Activated CD8-positive, alpha-beta T cell treated with anti-CD3 and anti-CD28 coated beads for 36 hours (primary cell): Measurements from ENCODE around the gene BCORL1. TPM values are rescaled to one million over a fixed set of nuclear protein-coding genes. Genes with fewer than 3 reads are reported as not detected.

Source experiments
- ATAC-seq: fragments of 200-7000 bp; cut with Tn5 transposase; one replicate; pipeline ENCODE4 v1.10.0; 2021; ENCODE audit warnings: mild to moderate bottlenecking, moderate library complexity
- CTCF ChIA-PET: fragments of 350-600 bp; sonication (Branson Sonifier 250); formaldehyde crosslinking; loops from one replicate; lab custom pipeline; 2021; ENCODE audit warnings: antibody characterized with exemption; lab: Charles Lee
- POLR2A ChIA-PET: fragments of 350-600 bp; sonication (Branson Sonifier 250); formaldehyde crosslinking; loops from one replicate; lab custom pipeline; 2021; ENCODE audit warnings: antibody characterized with exemption; lab: Charles Lee
- DNase-seq: peaks from one replicate; pipeline ENCODE4 v3.0.0-alpha.2; 2020
- H3K27ac Mint-ChIP-seq: one replicate; pipeline ENCODE4 v1.8.0; 2021; ENCODE audit warnings: mild to moderate bottlenecking, mixed read lengths
- H3K27me3 Mint-ChIP-seq: one replicate; pipeline ENCODE4 v1.8.0; 2021; ENCODE audit warnings: mixed read lengths
- H3K36me3 Mint-ChIP-seq: one replicate; pipeline ENCODE4 v1.8.0; 2021; ENCODE audit warnings: low read depth, mixed read lengths
- H3K4me1 Mint-ChIP-seq: one replicate; pipeline ENCODE4 v1.8.0; 2021; ENCODE audit warnings: low read depth, mixed read lengths
- H3K4me3 Mint-ChIP-seq: one replicate; pipeline ENCODE4 v1.8.0; 2021; ENCODE audit warnings: mild to moderate bottlenecking, moderate library complexity, mixed read lengths
- H3K9me3 Mint-ChIP-seq: one replicate; pipeline ENCODE4 v1.8.0; 2021; ENCODE audit warnings: mixed read lengths
- CTCF ChIP-seq: fragments of 200-600 bp; IDR thresholded peaks from one replicate; pipeline ENCODE4 v1.8.0; 2022; ENCODE audit warnings: antibody characterized with exemption, mild to moderate bottlenecking
- intact Hi-C: fragments of 100-400 bp; cut with micrococcal nuclease; formaldehyde crosslinking; loops from one replicate; pipeline ENCODE4 v1.10.0; 2022
- total RNA-seq, 2 experiments: library from RNA; stranded (reverse); gene quantifications; one replicate each; pipeline ENCODE4 v1.2.3, GENCODE V29; 2021

The BCORL1 gene, protein sequence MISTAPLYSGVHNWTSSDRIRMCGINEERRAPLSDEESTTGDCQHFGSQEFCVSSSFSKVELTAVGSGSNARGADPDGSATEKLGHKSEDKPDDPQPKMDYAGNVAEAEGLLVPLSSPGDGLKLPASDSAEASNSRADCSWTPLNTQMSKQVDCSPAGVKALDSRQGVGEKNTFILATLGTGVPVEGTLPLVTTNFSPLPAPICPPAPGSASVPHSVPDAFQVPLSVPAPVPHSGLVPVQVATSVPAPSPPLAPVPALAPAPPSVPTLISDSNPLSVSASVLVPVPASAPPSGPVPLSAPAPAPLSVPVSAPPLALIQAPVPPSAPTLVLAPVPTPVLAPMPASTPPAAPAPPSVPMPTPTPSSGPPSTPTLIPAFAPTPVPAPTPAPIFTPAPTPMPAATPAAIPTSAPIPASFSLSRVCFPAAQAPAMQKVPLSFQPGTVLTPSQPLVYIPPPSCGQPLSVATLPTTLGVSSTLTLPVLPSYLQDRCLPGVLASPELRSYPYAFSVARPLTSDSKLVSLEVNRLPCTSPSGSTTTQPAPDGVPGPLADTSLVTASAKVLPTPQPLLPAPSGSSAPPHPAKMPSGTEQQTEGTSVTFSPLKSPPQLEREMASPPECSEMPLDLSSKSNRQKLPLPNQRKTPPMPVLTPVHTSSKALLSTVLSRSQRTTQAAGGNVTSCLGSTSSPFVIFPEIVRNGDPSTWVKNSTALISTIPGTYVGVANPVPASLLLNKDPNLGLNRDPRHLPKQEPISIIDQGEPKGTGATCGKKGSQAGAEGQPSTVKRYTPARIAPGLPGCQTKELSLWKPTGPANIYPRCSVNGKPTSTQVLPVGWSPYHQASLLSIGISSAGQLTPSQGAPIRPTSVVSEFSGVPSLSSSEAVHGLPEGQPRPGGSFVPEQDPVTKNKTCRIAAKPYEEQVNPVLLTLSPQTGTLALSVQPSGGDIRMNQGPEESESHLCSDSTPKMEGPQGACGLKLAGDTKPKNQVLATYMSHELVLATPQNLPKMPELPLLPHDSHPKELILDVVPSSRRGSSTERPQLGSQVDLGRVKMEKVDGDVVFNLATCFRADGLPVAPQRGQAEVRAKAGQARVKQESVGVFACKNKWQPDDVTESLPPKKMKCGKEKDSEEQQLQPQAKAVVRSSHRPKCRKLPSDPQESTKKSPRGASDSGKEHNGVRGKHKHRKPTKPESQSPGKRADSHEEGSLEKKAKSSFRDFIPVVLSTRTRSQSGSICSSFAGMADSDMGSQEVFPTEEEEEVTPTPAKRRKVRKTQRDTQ (N-terminal part only)
- total RNA-seq: 1 to 10 TPM; 7.1 to 9.9 TPM

DNA sequence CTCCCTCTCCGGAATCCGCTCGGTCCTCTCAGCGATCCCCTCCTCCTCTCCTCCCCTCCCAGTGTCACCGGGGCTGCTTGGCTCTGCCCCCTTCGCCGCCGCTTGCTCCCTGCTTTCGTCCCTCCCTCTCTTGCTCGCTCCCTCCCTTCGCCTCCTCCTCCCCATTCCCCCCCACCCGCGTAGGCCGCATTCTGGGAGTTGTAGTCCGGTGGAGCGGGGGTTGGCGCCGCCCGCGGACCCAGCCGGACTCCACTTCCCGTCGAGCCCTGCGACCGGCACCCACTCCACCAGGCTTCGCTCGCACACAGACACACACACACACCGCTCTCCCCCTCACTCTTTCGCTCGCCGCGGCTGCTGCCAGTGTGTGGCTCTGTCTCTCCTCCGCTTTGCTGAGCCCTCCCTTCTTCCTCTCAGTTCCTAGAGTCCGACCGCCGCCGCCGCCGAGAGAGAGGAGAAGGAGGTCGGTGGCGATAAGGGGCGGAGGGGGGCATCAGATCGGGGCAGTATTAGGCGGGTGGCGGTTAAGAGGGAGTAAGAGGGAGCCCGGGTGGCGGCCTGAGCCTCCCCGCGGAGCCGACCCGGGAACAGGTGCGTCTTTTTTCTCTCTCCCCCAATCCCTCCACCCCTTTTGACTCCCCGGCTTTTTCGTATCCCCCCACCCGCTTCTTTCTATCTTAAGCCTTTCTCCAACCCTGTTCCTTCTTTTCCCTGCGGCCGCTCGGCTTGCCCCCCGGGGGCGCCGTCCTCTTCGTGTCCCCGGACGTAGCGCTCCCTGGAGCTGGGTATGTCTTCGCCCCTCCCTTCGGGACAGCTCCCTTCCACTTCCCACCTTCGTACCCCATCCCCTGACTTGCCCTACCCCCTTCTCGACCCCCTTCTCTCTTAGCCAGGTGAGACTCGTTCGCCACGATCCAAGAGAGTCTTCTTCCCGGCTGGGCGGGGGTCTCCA lies at the start of gene BCORL1:
BCORL1 (plus strand) TSS at position 336 of the 952 bp plus-strand sequence. CDS start 22,597 bp downstream, outside the sequence.
- no peak for TF ChIP-seq CTCF
- peak; percentile 94 for ATAC-seq
- Mint-ChIP-seq H3K4me3 (no peak within 1 kb of the TSS), H3K27me3 (no peaks in the 10 kb centered on the region), H3K9me3 (no peaks in the 10 kb centered on the region), H3K4me1 (peaks cover 23% of the 10 kb centered on the region), H3K27ac (no peak within 1 kb of the TSS), H3K36me3 (no peaks in the 10 kb centered on the region)
- intact Hi-C loops: loop anchor here (10.0 kb wide), 1 partner anchor 48 kb away; no protein-coding TSS in a partner anchor
- CTCF ChIA-PET: no interaction called here
- peak; percentile 92 for DNase-seq
- POLR2A ChIA-PET: interaction anchor here (0.7 kb wide), 1 partner anchor 59 kb away, joined by 3 read pairs; no protein-coding TSS in a partner anchor

- H3K4me1 Mint-ChIP-seq: peaks cover 5% of the 10 kb centered on the region
Observed at GRCh38 chrX:129932821-129933321, 49.6 kb upstream of the BCORL1 start.

GRCh38 chrX:129933700-129934099 lies 48.7 kb upstream of the BCORL1 start:
- intact Hi-C loops: loop anchor here (10.0 kb wide), 1 partner anchor 51 kb away; the partner anchor contains the start of gene BCORL1
- peaks cover 3% of the 10 kb centered on the region for H3K27me3 Mint-ChIP-seq
- H3K4me1 Mint-ChIP-seq: peaks cover 11% of the 10 kb centered on the region
- no peak overlapping the region for H3K27ac Mint-ChIP-seq
- H3K4me3 Mint-ChIP-seq: peak overlapping the region; percentile 38
- no peaks in the 10 kb centered on the region for H3K9me3 Mint-ChIP-seq
- CTCF ChIA-PET: interaction anchor here (1.6 to 1.7 kb wide), 2 partner anchors 8 to 127 kb away, joined by 4 to 6 read pairs; no protein-coding TSS in a partner anchor
- POLR2A ChIA-PET: interaction anchor here (0.7 to 1.8 kb wide), 3 partner anchors 8 to 28 kb away, joined by 3 to 7 read pairs (median 3); partner anchors contain the start of gene UTP14A
- no peak for TF ChIP-seq CTCF
- ATAC-seq (no peak), DNase-seq (no peak)
- no peaks in the 10 kb centered on the region for H3K36me3 Mint-ChIP-seq

More at GRCh38 chrX:129932821-129933321, 49.6 kb upstream of the BCORL1 start:
- H3K27ac Mint-ChIP-seq: no peak overlapping the region
- no peak for TF ChIP-seq CTCF
- ChIA-PET POLR2A (interaction anchor here (1.8 kb wide), 1 partner anchor 20 kb away, joined by 7 read pairs; no protein-coding TSS in a partner anchor), CTCF (no interaction called here)
- peaks cover 3% of the 10 kb centered on the region for H3K27me3 Mint-ChIP-seq
- no peak for ATAC-seq
- intact Hi-C loops: loop anchor here (10.0 kb wide), 1 partner anchor 52 kb away; the partner anchor contains the start of gene BCORL1
- no peak for DNase-seq
- H3K36me3 Mint-ChIP-seq: no peaks in the 10 kb centered on the region
- H3K4me3 Mint-ChIP-seq: peak overlapping the region; percentile 47
- H3K9me3 Mint-ChIP-seq: no peaks in the 10 kb centered on the region
